HepG2 (cell line): ENCODE data around the gene CHRD. TPM values are rescaled to one million over a fixed set of nuclear protein-coding genes. Genes with fewer than 3 reads are reported as not detected.

Experiments used
- ARID2 ChIP-seq: sonication (generic); formaldehyde crosslinking; IDR thresholded peaks from 2 replicates; pipeline ENCODE4 v1.8.1; 2022; ENCODE audit warnings: mild to moderate bottlenecking, missing genetic modification reagents, borderline replicate concordance
- ATAD3A ChIP-seq: sonication (generic); formaldehyde crosslinking; IDR thresholded peaks from 2 replicates; pipeline ENCODE4 v1.4.0; 2020; ENCODE audit warnings: missing genetic modification reagents
- BCL6 ChIP-seq: IDR thresholded peaks from 2 replicates; pipeline ENCODE4 v1.6.1; 2016; ENCODE audit warnings: missing genetic modification reagents, missing compliant biosample characterization
- CC2D1A ChIP-seq: sonication (generic); formaldehyde crosslinking; IDR thresholded peaks from 2 replicates; pipeline ENCODE4 v1.8.1; 2023; ENCODE audit warnings: mild to moderate bottlenecking, missing genetic modification reagents
- GATAD2A ChIP-seq: IDR thresholded peaks from 2 replicates; pipeline ENCODE4 v1.6.1; 2016
- GLI4 ChIP-seq: sonication (generic); formaldehyde crosslinking; IDR thresholded peaks from 2 replicates; pipeline ENCODE4 v1.5.1; 2020; ENCODE audit warnings: missing genetic modification reagents, mild to moderate bottlenecking, moderate library complexity, borderline replicate concordance
- HNRNPUL1 ChIP-seq: fragments of 200-400 bp; formaldehyde crosslinking; IDR thresholded peaks from 2 replicates; pipeline ENCODE4 v1.6.1; 2017; ENCODE audit warnings: low read depth, mild to moderate bottlenecking, low read length, moderate library complexity
- HOXA7 ChIP-seq: sonication (generic); formaldehyde crosslinking; IDR thresholded peaks from 2 replicates; pipeline ENCODE4 v1.8.1; 2022; ENCODE audit warnings: mild to moderate bottlenecking, missing genetic modification reagents, moderate library complexity
- HOXA9 ChIP-seq: sonication (generic); formaldehyde crosslinking; IDR thresholded peaks from 2 replicates; pipeline ENCODE4 v1.8.1; 2022; ENCODE audit warnings: missing genetic modification reagents, mild to moderate bottlenecking, moderate library complexity, borderline replicate concordance
- MAFK ChIP-seq, 2 experiments: IDR thresholded peaks in 1 of 2; conservative IDR thresholded peaks in 1 of 2; 2 replicates each; pipeline ENCODE4 v1.6.1; 2011; ENCODE audit warnings: improper control_type of control experiment in 2 of 2, low read length in 2 of 2
- PHF8 ChIP-seq: sonication (generic); formaldehyde crosslinking; IDR thresholded peaks from 2 replicates; pipeline ENCODE4 v1.5.0; 2020; ENCODE audit warnings: missing genetic modification reagents
- SALL1 ChIP-seq: sonication (generic); formaldehyde crosslinking; IDR thresholded peaks from 2 replicates; pipeline ENCODE4 v1.8.0; 2022; ENCODE audit warnings: mild to moderate bottlenecking, missing genetic modification reagents
- SMC3 ChIP-seq: IDR thresholded peaks from 2 replicates; pipeline ENCODE4 v1.6.1; 2011; ENCODE audit warnings: low read length, improper control_type of control experiment
- SOX6 ChIP-seq, 2 experiments: fragments of 450-650 bp in 1 of 2; sonication (generic) in 1 of 2; formaldehyde crosslinking in 1 of 2; IDR thresholded peaks; 2 replicates each; pipeline versions ENCODE4 v1.4.0 to v1.6.1; 2017 to 2020; ENCODE audit warnings: antibody characterized with exemption in 1 of 2, mild to moderate bottlenecking in 1 of 2, missing genetic modification reagents in 1 of 2
- STAG1 ChIP-seq: sonication (generic); formaldehyde crosslinking; IDR thresholded peaks from 2 replicates; pipeline ENCODE4 v1.4.0; 2020; ENCODE audit warnings: missing genetic modification reagents
- ZNF431 ChIP-seq: sonication (generic); formaldehyde crosslinking; IDR thresholded peaks from 2 replicates; pipeline ENCODE4 v1.9.0; 2022; ENCODE audit warnings: missing genetic modification reagents, low read depth, mild to moderate bottlenecking, borderline replicate concordance
- ZNF556 ChIP-seq: sonication (generic); formaldehyde crosslinking; IDR thresholded peaks from 2 replicates; pipeline ENCODE4 v1.4.0; 2020; ENCODE audit warnings: mild to moderate bottlenecking, missing genetic modification reagents, borderline replicate concordance
- polyA plus RNA-seq, 8 experiments: library from polyadenylated mRNA; depleted of rRNA in 3 of 8; stranded (reverse) in 7 of 8; unstranded in 1 of 8; fragments of >200 nt; fragmentation: Illumina TruSeq in 4 of 8; extraction: Trizol in 4 of 8; gene quantifications; 2 replicates each; pipeline versions ENCODE4 v1.2.1 to v1.2.3, GENCODE V29; 2011 to 2016; ENCODE audit warnings: low read depth in 4 of 8, missing spikeins in 1 of 8, mixed read lengths in 1 of 8; ENCODE audit not compliant: insufficient read depth in 1 of 8
- total RNA-seq, 5 experiments: library from RNA; depleted of rRNA; stranded (reverse); fragments of >200 nt; fragmentation: Illumina TruSeq; extraction: Trizol; gene quantifications; 2 replicates each; pipeline ENCODE4 v1.2.3, GENCODE V29; 2016; ENCODE audit warnings: low read depth in 1 of 5
- TF ChIP-seq, protein P1 (sequence below): sonication (generic); formaldehyde crosslinking; IDR thresholded peaks from 2 replicates; pipeline ENCODE4 v1.4.0; 2020; ENCODE audit warnings: missing genetic modification reagents
- TF ChIP-seq, protein P2 (sequence below): IDR thresholded peaks from 2 replicates; pipeline ENCODE4 v1.6.1; 2016; ENCODE audit warnings: missing genetic modification reagents, missing compliant biosample characterization
- TF ChIP-seq, protein P3 (sequence below): sonication (generic); formaldehyde crosslinking; IDR thresholded peaks from 2 replicates; pipeline ENCODE4 v1.4.0; 2020; ENCODE audit warnings: missing genetic modification reagents, borderline replicate concordance
- TF ChIP-seq, protein P4 (sequence below): sonication (generic); formaldehyde crosslinking; IDR thresholded peaks from 2 replicates; pipeline ENCODE4 v1.9.0; 2021; ENCODE audit warnings: missing genetic modification reagents, borderline replicate concordance
- TF ChIP-seq, protein P5 (sequence below): IDR thresholded peaks from 2 replicates; pipeline ENCODE4 v1.6.1; 2012; ENCODE audit warnings: inconsistent platforms

The CHRD gene
- total and polyA plus RNA-seq, 2 of the 13 experiments (the other 11 are each of a cell fraction or from before 2014, with no cell fraction given), result 22.2 to 35.2 TPM

DNA sequence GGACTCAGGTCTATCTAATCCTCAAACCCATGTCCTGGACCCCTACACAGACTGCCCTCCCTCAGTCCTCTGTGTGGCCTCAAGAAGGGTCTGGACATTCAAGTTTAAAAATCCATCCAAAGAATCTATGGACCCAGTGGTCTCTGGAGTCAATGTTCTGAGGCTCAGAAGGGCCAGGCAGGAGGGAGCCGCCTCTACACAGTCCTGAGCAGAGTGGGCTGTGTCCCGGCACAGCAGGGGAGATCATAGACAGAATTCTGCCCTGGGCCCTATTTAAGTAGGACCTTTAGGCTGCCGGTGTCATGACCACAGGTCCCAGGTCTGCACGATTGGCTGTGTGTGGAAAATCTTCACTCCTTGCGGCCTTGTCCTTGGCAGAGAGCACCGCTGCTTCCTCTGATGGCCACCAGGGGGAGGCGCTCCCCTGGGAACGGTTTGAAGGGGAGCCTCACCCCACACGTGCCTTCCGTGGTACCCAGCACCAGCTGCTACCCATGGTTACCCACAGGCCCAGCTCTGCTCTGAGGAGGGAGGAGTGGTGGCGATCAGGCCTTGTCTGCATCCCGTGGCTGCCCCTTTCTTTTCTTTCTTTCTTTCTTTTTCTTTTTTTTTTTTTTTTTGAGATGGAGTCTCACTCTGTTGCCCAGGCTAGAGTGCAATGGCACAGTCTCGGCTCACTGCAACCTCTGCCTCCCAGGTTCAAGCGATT, 37.9 kb downstream of the CHRD start (continued):
- TF ChIP-seq MAFK (conservative IDR thresholded peaks at IDR 0.05 in 1 of 2, IDR thresholded peaks at IDR 0.05 in 1 of 2; ENCODE audit: low read length in 2 of 2) (no peak), GATAD2A (CRISPR knock-in tag) (peak; percentile 53; the same call in 1 of the 2 replicates), SALL1 (peak; percentile 24; the same call in 1 of the 2 replicates), HOXA9 (CRISPR knock-in tag) (no peak), GLI4 (CRISPR knock-in tag) (no peak), CC2D1A (CRISPR knock-in tag) (no peak), PHF8 (peak; percentile 22; the same call in 1 of the 2 replicates), SMC3 (peak; percentile 42), ATAD3A (CRISPR knock-in tag) (no peak), BCL6 (no peak), HOXA7 (CRISPR knock-in tag) (no peak), SOX6 (IDR thresholded peaks at IDR 0.05) (no peak), SOX6 (CRISPR knock-in tag; IDR thresholded peaks at IDR 0.05) (peak; percentile 31; the same call in 1 of the 2 replicates), ARID2 (no peak), STAG1 (peak; percentile 74), HNRNPUL1 (no peak), ZNF431 (CRISPR knock-in tag) (no peak), ZNF556 (CRISPR knock-in tag) (no peak)
- TF ChIP-seq, protein P1, sequence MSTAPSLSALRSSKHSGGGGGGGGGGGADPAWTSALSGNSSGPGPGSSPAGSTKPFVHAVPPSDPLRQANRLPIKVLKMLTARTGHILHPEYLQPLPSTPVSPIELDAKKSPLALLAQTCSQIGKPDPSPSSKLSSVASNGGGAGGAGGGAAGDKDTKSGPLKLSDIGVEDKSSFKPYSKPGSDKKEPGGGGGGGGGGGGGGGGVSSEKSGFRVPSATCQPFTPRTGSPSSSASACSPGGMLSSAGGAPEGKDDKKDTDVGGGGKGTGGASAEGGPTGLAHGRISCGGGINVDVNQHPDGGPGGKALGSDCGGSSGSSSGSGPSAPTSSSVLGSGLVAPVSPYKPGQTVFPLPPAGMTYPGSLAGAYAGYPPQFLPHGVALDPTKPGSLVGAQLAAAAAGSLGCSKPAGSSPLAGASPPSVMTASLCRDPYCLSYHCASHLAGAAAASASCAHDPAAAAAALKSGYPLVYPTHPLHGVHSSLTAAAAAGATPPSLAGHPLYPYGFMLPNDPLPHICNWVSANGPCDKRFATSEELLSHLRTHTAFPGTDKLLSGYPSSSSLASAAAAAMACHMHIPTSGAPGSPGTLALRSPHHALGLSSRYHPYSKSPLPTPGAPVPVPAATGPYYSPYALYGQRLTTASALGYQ (CRISPR knock-in tag), result no peak
- TF ChIP-seq, protein P2, sequence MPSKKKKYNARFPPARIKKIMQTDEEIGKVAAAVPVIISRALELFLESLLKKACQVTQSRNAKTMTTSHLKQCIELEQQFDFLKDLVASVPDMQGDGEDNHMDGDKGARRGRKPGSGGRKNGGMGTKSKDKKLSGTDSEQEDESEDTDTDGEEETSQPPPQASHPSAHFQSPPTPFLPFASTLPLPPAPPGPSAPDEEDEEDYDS, result 0 out of 2 replicates have a peak, but pooled peaks have one; percentile 22
- TF ChIP-seq, protein P3, sequence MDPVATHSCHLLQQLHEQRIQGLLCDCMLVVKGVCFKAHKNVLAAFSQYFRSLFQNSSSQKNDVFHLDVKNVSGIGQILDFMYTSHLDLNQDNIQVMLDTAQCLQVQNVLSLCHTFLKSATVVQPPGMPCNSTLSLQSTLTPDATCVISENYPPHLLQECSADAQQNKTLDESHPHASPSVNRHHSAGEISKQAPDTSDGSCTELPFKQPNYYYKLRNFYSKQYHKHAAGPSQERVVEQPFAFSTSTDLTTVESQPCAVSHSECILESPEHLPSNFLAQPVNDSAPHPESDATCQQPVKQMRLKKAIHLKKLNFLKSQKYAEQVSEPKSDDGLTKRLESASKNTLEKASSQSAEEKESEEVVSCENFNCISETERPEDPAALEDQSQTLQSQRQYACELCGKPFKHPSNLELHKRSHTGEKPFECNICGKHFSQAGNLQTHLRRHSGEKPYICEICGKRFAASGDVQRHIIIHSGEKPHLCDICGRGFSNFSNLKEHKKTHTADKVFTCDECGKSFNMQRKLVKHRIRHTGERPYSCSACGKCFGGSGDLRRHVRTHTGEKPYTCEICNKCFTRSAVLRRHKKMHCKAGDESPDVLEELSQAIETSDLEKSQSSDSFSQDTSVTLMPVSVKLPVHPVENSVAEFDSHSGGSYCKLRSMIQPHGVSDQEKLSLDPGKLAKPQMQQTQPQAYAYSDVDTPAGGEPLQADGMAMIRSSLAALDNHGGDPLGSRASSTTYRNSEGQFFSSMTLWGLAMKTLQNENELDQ (CRISPR knock-in tag), result no peak
- TF ChIP-seq, protein P4, sequence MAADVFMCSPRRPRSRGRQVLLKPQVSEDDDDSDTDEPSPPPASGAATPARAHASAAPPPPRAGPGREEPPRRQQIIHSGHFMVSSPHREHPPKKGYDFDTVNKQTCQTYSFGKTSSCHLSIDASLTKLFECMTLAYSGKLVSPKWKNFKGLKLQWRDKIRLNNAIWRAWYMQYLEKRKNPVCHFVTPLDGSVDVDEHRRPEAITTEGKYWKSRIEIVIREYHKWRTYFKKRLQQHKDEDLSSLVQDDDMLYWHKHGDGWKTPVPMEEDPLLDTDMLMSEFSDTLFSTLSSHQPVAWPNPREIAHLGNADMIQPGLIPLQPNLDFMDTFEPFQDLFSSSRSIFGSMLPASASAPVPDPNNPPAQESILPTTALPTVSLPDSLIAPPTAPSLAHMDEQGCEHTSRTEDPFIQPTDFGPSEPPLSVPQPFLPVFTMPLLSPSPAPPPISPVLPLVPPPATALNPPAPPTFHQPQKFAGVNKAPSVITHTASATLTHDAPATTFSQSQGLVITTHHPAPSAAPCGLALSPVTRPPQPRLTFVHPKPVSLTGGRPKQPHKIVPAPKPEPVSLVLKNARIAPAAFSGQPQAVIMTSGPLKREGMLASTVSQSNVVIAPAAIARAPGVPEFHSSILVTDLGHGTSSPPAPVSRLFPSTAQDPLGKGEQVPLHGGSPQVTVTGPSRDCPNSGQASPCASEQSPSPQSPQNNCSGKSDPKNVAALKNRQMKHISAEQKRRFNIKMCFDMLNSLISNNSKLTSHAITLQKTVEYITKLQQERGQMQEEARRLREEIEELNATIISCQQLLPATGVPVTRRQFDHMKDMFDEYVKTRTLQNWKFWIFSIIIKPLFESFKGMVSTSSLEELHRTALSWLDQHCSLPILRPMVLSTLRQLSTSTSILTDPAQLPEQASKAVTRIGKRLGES (CRISPR knock-in tag), result no peak
- TF ChIP-seq, protein P5, sequence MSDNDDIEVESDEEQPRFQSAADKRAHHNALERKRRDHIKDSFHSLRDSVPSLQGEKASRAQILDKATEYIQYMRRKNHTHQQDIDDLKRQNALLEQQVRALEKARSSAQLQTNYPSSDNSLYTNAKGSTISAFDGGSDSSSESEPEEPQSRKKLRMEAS, result peak; percentile 69; the same call in 1 of the 2 replicates
